22Rv1 (cell line): ENCODE measurements around the gene TM9SF3.

Source experiments
- ZFX ChIP-seq: fragments of 450-650 bp; IDR thresholded peaks from 2 replicates; pipeline ENCODE4 v1.6.1; 2017; ENCODE audit warnings: antibody characterized with exemption, borderline replicate concordance
- TF ChIP-seq, protein P1 (sequence below): fragments of 450-650 bp; IDR thresholded peaks from 2 replicates; pipeline ENCODE4 v1.5.1; 2017; ENCODE audit warnings: mild to moderate bottlenecking

DNA sequence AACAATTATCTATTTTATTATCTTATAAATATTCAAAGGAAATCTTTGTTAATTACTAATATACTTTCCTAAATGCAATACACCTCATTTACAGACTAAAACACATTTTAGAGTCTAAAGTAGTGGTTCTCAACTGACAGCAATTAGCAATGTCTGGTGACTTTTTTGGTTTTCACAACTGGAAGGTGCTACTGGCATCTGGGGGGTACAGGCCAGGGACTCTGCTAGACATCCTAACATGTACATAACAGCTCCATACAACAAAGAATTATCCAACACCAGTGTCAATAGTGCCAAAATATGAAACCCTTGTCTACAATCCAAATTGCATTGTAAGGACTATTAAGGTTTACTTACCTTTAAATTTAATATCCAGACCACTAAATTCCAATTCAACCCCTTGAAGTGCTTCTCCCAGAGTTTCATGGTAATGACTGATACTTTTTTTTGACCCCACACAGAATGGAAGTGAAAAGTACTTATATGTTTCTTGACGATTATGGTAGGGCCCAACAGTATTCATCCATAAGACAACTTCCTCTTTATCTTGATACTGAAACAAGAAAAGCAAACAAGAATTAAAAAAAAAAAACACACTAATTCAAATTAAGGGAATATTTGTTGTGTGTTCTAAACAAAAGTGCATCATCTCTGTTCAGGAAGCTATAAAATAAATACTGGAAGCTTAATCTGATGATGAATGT, 10.4 kb downstream of the TM9SF3 start:
- TF ChIP-seq, protein P1, sequence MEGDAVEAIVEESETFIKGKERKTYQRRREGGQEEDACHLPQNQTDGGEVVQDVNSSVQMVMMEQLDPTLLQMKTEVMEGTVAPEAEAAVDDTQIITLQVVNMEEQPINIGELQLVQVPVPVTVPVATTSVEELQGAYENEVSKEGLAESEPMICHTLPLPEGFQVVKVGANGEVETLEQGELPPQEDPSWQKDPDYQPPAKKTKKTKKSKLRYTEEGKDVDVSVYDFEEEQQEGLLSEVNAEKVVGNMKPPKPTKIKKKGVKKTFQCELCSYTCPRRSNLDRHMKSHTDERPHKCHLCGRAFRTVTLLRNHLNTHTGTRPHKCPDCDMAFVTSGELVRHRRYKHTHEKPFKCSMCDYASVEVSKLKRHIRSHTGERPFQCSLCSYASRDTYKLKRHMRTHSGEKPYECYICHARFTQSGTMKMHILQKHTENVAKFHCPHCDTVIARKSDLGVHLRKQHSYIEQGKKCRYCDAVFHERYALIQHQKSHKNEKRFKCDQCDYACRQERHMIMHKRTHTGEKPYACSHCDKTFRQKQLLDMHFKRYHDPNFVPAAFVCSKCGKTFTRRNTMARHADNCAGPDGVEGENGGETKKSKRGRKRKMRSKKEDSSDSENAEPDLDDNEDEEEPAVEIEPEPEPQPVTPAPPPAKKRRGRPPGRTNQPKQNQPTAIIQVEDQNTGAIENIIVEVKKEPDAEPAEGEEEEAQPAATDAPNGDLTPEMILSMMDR: no peak
- TF ChIP-seq ZFX: no peak
